Heart right ventricle (tissue), 16 donors: ENCODE results near the gene NPAS1. TPM values are rescaled to one million over a fixed set of nuclear protein-coding genes. Genes with fewer than 3 reads are reported as not detected.
A peak's percentile ranks its signal among the peaks of the same experiment; 100 is the strongest.

Experiments
- ATAC-seq, 8 donors: fragments of 200-7000 bp; cut with Tn5 transposase; one replicate each; pipeline ENCODE4 v1.9.1; 2020; ENCODE audit warnings: mild to moderate bottlenecking in 8 of 8, moderate library complexity in 8 of 8, moderate number of reproducible peaks in 1 of 8
- DNase-seq, 2 donors: peaks; one replicate each; pipeline ENCODE4 v3.0.0-alpha.2; 2020
- H3K27ac ChIP-seq, 10 donors: fragments of 200-600 bp; sonication (generic) in 2 of 10; one replicate each; pipeline versions ENCODE4 v1.5.0 to v1.8.0; 2020 to 2022; ENCODE audit warnings: mild to moderate bottlenecking in 3 of 10
- H3K27me3 ChIP-seq, 7 donors: fragments of 200-600 bp; one replicate each; pipeline ENCODE4 v1.8.0; 2021 to 2022; ENCODE audit warnings: mild to moderate bottlenecking in 2 of 7
- H3K36me3 ChIP-seq, 9 donors: fragments of 200-600 bp; sonication (generic) in 1 of 9; one replicate each; pipeline versions ENCODE4 v1.5.0 to v1.8.0; 2020 to 2022; ENCODE audit warnings: mild to moderate bottlenecking in 2 of 9
- H3K4me1 ChIP-seq, 9 donors: fragments of 200-600 bp; sonication (generic) in 1 of 9; one replicate each; pipeline versions ENCODE4 v1.5.0 to v1.8.0; 2020 to 2022; ENCODE audit warnings: mild to moderate bottlenecking in 4 of 9
- H3K4me3 ChIP-seq, 10 donors: fragments of 200-600 bp; sonication (generic) in 2 of 10; one replicate each; pipeline versions ENCODE4 v1.5.0 to v1.8.0; 2020 to 2022; ENCODE audit warnings: mild to moderate bottlenecking in 7 of 10, moderate library complexity in 2 of 10
- H3K9me3 ChIP-seq, 11 donors: fragments of 200-600 bp in 10 of 11; sonication (generic) in 2 of 11; one replicate each; pipeline versions ENCODE4 v1.5.0 to v1.8.0; 2013 to 2022; ENCODE audit warnings: mild to moderate bottlenecking in 2 of 11, control low read depth in 1 of 11, moderate library complexity in 1 of 11
- CTCF ChIP-seq, 9 donors: fragments of 200-600 bp; sonication (generic) in 2 of 9; IDR thresholded peaks; one replicate each; pipeline versions ENCODE4 v1.5.0 to v1.8.0; 2021 to 2022; ENCODE audit warnings: antibody characterized with exemption in 9 of 9, mild to moderate bottlenecking in 5 of 9, moderate library complexity in 1 of 9
- WGBS, 2 donors: extraction: QIAGEN DNeasy Blood & Tissue Kit; methylation state at CpG; one replicate each; pipeline ENCODE4 v1.1.7; 2013; ENCODE audit warnings: inconsistent platforms in 1 of 2; 5-methylcytosine and 5-hydroxymethylcytosine counted together
- intact Hi-C, 10 donors: fragments of 100-400 bp; cut with DNase I; formaldehyde crosslinking; loops; one replicate each; pipeline versions ENCODE4 v1.11.1 to v1.14.2; 2022
- polyA plus RNA-seq, 2 donors: library from polyadenylated mRNA; stranded (reverse); fragments of 200-250 nt; gene quantifications; one replicate each; pipeline ENCODE4 v1.2.3, GENCODE V29; 2013
- total RNA-seq, 10 donors: library from RNA; stranded (reverse); fragmentation: NEBNext Ultra II Directional in 3 of 10; extraction: Animal tissue kit (Norgen Biotek cat#: 25700) in 3 of 10; gene quantifications; one replicate each; pipeline versions ENCODE4 v1.2.1 to v1.2.4, GENCODE V29; 2021 to 2023
- donor health status: Arrhythmogenic right ventricular cardiomyopathy.
- donor health status: ischemic (EF 13 %, LVEDD 7.1; RV severe dilation, severe dysfunction).
- donor health status: healthy with polysubstance abuse.
- donor health status: DM: no; HTN: yes; CAD: no.
- donor health status: DM: no; HTN: no; CAD: no.
- donor health status: ischemic (EF 25% LVEDD 6.9; RV normal size, moderate dysfunction).
- donor health status: ischemic (EF 25% LVEDD 5.7; RV mildly dilated, moderate dysfunction).
- donor health status: healthy.
- donor health status: DM: yes; HTN: yes; CAD: no.
- donor health status: Ischemic cardiomyopathy.
- donor health status: ischemic (EF 35%, LVEDD 5.7; RV mildly dilated, moderate dysfunction).
- donor health status: nonischemic (EF 11% LVEDD 7.7; RV severe dilation, severe dysfunction).
- donor health status: DM: yes; HTN: yes; CAD: no.
- donor health status: PGD.
- donor health status: ischemic (EF 29% LVEDD 5.4; RV normal size, mild dysfunction).
- donor health status: nonischemic (EF 23%, LVEDD 6.1; RV moderate dilation, normal function).

NPAS1 gene
- total and polyA plus RNA-seq, 12 donors: 0.17 to 1.3 (median 0.40) TPM; not detected in 2

- Histone ChIP-seq H3K27ac (no peak overlapping the region), H3K27me3 (peaks cover 0 to 22% (median 0%) of the 10 kb centered on the region in 7 donors), H3K36me3 (peaks cover 0 to 57% (median 23%) of the 10 kb centered on the region in 9 donors), H3K9me3 (no peaks in the 10 kb centered on the region), H3K4me1 (peaks cover 3 to 21% (median 17%) of the 10 kb centered on the region in 9 donors), H3K4me3 (no peak overlapping the region)
- 93 to 94% methylated on average over 11 of the region's 11 CpGs for WGBS, 2 donors
- TF ChIP-seq CTCF (IDR thresholded peaks at IDR 0.05): no peak
- DNase-seq (no peak), ATAC-seq (no peak)
- intact Hi-C loops: no loop called here
Measured at GRCh38 chr19:47001584-47001983, 18.1 kb upstream of the NPAS1 start.

GRCh38 chr19:47002106-47002766, 17.4 kb upstream of the NPAS1 start:
- no peaks in the 10 kb centered on the region for H3K9me3 ChIP-seq
- TF ChIP-seq CTCF (IDR thresholded peaks at IDR 0.05): peak in 5 of 9 donors; percentile 13 to 40 (median 23)
- DNase-seq: no peak
- 78 to 80% methylated on average over 23 of the region's 23 CpGs for WGBS, 2 donors
- H3K36me3 ChIP-seq: peaks cover 0 to 50% (median 23%) of the 10 kb centered on the region in 9 donors
- no peak overlapping the region for H3K4me3 ChIP-seq
- peaks cover 3 to 21% (median 17%) of the 10 kb centered on the region in 9 donors for H3K4me1 ChIP-seq
- intact Hi-C loops: no loop called here
- H3K27me3 ChIP-seq: peaks cover 0 to 22% (median 0%) of the 10 kb centered on the region in 7 donors
- no peak overlapping the region for H3K27ac ChIP-seq
- ATAC-seq: peak in 3 of 8 donors; percentile 17 to 30 (median 18)

- WGBS, 2 donors: 55 to 57% methylated on average over 26 of the region's 26 CpGs
- peaks cover 0 to 22% (median 0%) of the 10 kb centered on the region in 7 donors for H3K27me3 ChIP-seq
- DNase-seq (no peak), ATAC-seq (peak in 7 of 8 donors; percentile 12 to 63 (median 26))
- peaks cover 0 to 42% (median 23%) of the 10 kb centered on the region in 9 donors for H3K36me3 ChIP-seq
- H3K27ac ChIP-seq: peak overlapping the region in 1 of 10 donors; percentile 21
- no peak for TF ChIP-seq CTCF (IDR thresholded peaks at IDR 0.05)
- intact Hi-C loops: no loop called here
- no peaks in the 10 kb centered on the region for H3K9me3 ChIP-seq
- peak overlapping the region in 1 of 10 donors; percentile 29 for H3K4me3 ChIP-seq
- H3K4me1 ChIP-seq: peaks cover 3 to 21% (median 17%) of the 10 kb centered on the region in 9 donors
Measured at GRCh38 chr19:47002853-47003610, 16.6 kb upstream of the NPAS1 start.

GRCh38 chr19:47003611-47004465, 15.8 kb upstream of the NPAS1 start:
- peaks cover 0 to 34% (median 21%) of the 10 kb centered on the region in 9 donors for H3K36me3 ChIP-seq
- TF ChIP-seq CTCF (IDR thresholded peaks at IDR 0.05): no peak
- intact Hi-C loops: no loop called here
- H3K27ac ChIP-seq: peak overlapping the region in 1 of 10 donors; percentile 21
- 13 to 22% methylated on average over 46 to 51 of the region's 51 CpGs for WGBS, 2 donors
- peak overlapping the region in 6 of 10 donors; percentile 5 to 35 (median 31) for H3K4me3 ChIP-seq
- H3K4me1 ChIP-seq: peaks cover 3 to 21% (median 17%) of the 10 kb centered on the region in 9 donors
- no peaks in the 10 kb centered on the region for H3K9me3 ChIP-seq
- peaks cover 0 to 22% (median 0%) of the 10 kb centered on the region in 7 donors for H3K27me3 ChIP-seq
- DNase-seq (no peak), ATAC-seq (peak in 6 of 8 donors; percentile 15 to 35 (median 25))
